Measurements from ENCODE around the gene ABLIM2.
A peak's percentile ranks its signal among the peaks of the same experiment; 100 is the strongest.

ABLIM2 gene

DNA sequence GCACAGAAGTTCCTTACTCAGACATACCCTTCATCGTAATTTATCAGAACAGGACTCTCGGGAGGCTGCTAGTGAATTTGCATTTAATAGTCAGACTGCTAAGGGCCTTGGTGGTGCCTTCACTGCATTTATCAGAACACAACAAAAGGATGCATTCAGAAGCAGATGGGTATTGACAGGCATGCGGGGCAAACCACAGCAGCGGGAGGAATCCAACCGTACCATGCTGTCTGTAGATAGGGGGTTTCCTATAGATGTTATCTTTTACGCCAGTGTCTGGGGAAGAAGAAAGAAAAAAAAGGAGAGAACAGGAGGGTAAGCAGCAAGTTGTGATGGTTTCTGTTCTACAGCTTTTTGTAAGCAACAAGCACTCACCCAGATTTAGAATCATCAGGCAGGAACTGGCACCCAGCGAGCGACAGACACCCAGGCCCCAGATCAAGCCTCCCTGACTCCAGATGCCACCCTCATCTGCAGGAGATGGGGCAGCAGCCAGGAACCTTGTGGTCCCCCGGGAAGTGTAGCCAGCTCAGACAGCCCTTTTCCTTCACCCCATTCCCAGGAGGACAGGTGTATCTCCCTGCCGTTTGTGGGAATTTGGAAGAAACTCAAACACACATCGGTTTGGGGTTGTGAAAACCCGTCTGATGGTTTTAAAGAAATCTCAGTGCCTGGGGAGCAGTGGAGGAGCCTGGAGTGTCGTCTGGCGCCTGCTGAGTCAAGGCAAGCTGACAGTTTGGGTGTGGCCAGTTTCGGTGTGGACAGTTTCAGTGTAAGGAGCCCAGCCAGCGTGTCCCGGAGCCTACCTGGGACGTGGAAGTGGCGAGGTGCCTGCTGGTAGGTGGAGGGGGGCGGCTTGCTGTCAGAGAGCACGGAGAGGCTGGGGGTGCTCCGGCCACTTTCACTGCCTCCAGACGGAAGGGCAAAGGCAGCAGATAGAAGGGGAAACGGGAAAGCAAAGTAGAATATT, 138.9 kb downstream of the ABLIM2 start:
- in situ Hi-C loops (cut with HindIII; ENCODE audit: low pct_unique_long_range_greater_than_20kb, low sequenced_read_pairs): no loop called here
- DNase-seq (ENCODE audit: low read depth in 1 of 2, low spot score in 1 of 2): no peak
- no peak for TF ChIP-seq JUND (IDR thresholded peaks at IDR 0.05; ENCODE audit: low read depth)

DNA sequence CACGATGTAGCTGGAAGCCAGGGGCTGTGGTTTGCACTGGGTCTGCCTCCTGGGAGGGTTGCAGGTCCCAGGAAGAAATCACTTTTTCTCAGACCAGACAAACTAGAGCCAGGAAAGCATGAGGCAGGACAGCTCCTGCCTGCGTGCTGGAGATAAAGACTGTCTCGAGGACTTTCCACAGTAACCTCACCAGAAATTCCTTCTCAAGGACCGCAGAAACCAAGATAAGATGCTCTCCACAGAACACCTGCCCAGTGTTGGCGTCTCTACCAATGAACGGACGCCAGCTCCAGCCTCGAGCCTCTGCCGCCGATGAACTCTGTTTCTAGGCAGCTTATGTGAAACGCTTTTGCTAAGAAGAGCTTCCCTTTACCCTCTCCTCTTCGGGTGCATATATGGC, 142.1 kb downstream of the ABLIM2 start:
- no peak for TF ChIP-seq JUND (IDR thresholded peaks at IDR 0.05; ENCODE audit: low read depth)
- in situ Hi-C loops (cut with HindIII; ENCODE audit: low pct_unique_long_range_greater_than_20kb, low sequenced_read_pairs): no loop called here
- no peak for DNase-seq (ENCODE audit: low read depth in 1 of 2, low spot score in 1 of 2)

DNA sequence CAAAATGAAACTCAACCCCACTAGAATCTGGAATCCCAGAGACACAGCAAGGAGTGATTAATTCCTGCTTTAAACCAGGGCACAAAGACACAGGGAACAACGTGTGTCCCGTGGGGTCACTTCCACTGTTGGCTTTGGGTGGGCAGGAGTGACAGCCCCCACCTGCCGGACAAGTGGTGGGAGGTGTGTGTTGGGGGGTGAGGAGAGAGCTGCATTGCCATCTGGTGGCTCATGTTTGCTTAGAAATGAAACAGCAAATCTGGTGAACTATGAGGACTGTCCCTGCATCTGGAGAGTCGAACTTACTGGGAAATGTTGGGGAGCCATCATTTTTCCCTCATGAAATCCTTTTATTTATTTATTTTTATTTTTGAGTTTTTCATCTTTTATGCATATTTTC, 143.1 kb downstream of the ABLIM2 start:
- peak in 1 of 2 experiments; percentile 13 for DNase-seq (ENCODE audit: low read depth in 1 of 2, low spot score in 1 of 2)
- in situ Hi-C loops (cut with HindIII; ENCODE audit: low pct_unique_long_range_greater_than_20kb, low sequenced_read_pairs): no loop called here
- TF ChIP-seq JUND (IDR thresholded peaks at IDR 0.05; ENCODE audit: low read depth): no peak

DNA sequence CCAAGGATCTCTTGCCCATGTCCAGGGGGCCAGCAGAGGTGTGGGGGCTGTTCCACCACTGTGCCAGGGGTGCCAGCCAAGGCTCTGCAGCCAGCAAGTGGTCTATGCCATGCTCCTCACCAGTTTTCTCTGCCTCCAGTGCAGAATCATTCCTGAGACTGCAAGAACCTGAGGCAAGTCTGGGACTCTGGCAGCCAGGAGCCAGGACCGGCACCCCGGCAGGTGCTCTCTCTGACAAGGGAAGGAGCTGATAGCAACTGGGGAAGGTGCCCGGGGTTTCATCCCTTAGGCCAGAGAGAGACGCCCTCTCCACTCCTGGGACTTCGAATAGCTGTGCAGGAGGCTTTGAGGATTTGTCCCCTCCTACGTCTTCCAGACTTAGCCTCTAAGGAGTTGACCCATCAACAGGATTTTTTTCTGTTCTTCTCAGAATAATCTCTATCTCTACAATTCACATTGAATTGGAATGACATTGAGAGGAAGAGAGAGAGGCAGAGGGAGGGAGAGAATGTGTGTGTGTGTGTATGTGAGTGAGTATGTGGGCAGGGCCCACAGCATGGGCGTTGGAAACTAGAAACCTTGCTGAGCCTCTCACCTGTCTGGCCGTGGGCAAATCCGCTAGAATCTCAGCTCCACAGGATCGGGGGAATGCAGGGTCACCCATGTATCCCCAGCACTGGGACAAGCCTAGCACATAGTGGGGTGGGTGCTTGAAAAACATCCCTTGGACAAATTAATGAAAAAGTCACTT, 144.5 kb downstream of the ABLIM2 start:
- TF ChIP-seq JUND (IDR thresholded peaks at IDR 0.05; ENCODE audit: low read depth): no peak
- in situ Hi-C loops (cut with HindIII; ENCODE audit: low pct_unique_long_range_greater_than_20kb, low sequenced_read_pairs): no loop called here
- no peak for DNase-seq (ENCODE audit: low read depth in 1 of 2, low spot score in 1 of 2)

DNA sequence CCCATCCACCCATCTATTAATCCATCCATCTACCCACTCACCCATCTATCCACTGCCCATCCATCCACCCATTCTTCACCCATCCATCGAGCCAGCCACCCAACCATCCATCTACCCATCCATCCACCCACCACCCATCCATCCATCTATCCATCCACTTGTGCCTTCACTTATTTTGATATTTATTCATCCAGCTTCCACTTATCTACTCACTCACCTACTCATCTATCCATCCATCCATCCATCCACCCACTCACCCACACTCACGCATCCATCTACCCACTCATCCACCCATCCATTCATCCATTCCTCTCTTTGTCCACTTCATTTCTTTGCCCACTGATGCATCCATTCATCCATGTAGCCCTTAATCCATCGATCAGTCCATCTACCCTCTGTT, 146.1 kb downstream of the ABLIM2 start:
- no peak for TF ChIP-seq JUND (IDR thresholded peaks at IDR 0.05; ENCODE audit: low read depth)
- no peak for DNase-seq (ENCODE audit: low read depth in 1 of 2, low spot score in 1 of 2)
- in situ Hi-C loops (cut with HindIII; ENCODE audit: low pct_unique_long_range_greater_than_20kb, low sequenced_read_pairs): no loop called here

DNA sequence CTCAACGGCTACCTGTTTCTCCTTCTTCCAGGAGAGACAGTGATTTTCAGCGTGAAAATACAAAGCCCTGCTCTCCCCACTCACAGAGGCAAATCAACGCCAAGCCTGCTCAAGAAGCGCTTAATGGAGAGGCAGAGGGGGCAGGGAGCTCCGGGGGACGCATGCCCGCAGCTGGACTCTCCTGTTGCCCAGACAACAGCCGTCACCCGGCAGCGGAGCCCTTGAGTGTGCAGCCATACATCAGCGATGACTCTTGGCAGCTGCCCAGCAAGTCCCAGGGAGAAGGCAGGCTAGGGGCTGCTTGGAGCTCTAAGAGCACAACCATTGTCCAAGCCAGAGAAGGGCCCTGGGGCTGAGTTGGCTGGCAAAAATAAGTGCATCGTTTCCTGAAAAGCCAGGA, 148.0 kb downstream of the ABLIM2 start:
- in situ Hi-C loops (cut with HindIII; ENCODE audit: low pct_unique_long_range_greater_than_20kb, low sequenced_read_pairs): no loop called here
- no peak for DNase-seq (ENCODE audit: low read depth in 1 of 2, low spot score in 1 of 2)
- TF ChIP-seq JUND (IDR thresholded peaks at IDR 0.05; ENCODE audit: low read depth): no peak

DNA sequence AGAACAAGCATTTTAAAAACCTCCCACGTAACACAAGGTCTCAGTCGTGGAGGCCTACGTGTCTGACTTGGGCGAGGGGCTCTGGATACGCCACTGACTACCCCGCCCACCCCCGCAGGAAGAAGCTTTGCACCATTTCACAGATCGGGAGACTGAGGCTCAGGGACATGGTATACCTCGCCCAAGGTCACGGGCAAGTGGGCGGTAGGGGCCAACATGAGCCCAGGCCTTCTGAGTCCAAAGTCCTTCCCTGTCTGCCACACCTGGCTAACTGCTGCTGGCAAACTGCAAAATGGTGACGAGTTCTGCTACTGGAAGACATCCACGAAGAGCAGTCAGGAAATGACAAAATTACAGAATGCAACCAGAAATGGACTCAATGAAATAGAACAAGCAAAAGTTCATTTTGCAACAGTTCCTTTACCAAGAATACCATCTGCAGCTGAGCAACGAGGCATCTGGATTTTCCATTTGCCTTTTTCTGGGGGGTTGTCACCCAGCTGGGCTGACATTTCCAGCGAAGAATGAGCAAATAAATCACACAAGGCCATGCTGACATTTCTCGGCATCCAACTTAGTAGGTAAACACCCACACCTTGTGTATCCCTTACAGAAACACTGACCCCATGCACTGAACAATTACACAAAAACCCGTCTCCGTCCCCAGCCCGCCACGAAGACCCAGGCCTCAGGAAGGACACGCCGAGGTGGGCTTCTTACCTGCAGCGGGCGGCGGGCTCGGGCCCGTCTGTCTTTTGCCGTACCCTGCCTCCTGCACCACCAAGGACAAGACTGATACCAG, 148.7 kb downstream of the ABLIM2 start:
- no peak for TF ChIP-seq JUND (IDR thresholded peaks at IDR 0.05; ENCODE audit: low read depth)
- in situ Hi-C loops (cut with HindIII; ENCODE audit: low pct_unique_long_range_greater_than_20kb, low sequenced_read_pairs): no loop called here
- DNase-seq (ENCODE audit: low read depth in 1 of 2, low spot score in 1 of 2): peak in 1 of 2 experiments; percentile 33

DNA sequence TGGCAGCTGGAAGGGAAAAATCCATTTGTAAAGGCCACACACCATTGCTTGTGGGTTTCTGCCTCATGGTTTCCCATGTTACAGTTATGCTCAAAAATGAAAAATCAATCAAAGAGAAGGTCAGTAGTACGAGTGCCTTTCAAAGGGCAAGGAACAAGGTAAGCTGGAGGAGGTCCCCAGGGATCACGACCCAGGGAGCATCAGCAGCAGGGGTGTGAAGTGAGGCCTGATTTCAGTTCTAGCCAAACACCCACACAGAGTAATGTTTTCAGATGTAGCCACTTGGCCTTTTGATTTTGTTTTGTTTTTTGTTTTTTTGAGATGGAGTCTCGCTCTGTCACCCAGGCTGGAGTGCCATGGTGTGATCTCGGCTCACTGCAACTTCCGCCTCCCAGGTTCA, 149.5 kb downstream of the ABLIM2 start:
- no peak for DNase-seq (ENCODE audit: low read depth in 1 of 2, low spot score in 1 of 2)
- TF ChIP-seq JUND (IDR thresholded peaks at IDR 0.05; ENCODE audit: low read depth): no peak
- in situ Hi-C loops (cut with HindIII; ENCODE audit: low pct_unique_long_range_greater_than_20kb, low sequenced_read_pairs): no loop called here

DNA sequence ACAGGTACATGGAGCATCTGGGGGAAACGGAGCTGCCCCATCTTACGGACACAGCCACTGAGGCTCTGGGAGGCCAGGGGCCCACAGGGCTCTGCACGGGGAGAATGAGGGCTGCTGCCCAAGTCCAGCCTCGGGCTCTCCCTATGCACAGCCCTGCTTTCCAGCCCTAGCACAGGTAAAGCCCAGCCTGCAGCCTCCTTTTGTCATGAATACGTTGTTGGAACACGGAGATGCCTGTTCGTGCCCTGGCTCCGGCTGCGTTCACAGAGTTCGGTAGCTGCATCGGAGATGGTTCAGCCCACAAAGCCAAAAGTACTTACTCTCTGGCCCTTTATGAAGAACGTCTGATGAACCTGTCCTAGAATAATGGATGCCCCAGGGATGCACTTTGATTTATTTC, 150.2 kb downstream of the ABLIM2 start:
- in situ Hi-C loops (cut with HindIII; ENCODE audit: low pct_unique_long_range_greater_than_20kb, low sequenced_read_pairs): no loop called here
- no peak for TF ChIP-seq JUND (IDR thresholded peaks at IDR 0.05; ENCODE audit: low read depth)
- DNase-seq (ENCODE audit: low read depth in 1 of 2, low spot score in 1 of 2): no peak

DNA sequence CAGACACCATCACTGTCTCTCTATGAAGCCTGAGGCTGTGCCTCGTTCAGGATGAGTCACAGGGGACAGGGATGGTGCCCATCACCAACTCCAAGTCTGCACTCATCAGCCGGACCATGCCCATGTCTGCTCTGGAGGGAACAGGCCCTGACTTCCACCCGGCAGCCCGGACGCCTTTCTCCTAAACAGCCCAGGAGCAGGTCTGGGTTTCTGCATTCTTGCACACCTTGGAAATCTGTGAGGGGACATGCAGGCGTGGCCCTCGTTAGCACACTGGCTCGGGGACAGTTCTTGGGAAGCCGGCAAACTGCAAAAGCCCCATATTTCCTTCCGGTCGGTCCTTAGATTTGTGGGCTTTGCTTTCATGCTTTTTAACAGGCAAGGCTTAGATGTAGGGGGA, 151.0 kb downstream of the ABLIM2 start:
- in situ Hi-C loops (cut with HindIII; ENCODE audit: low pct_unique_long_range_greater_than_20kb, low sequenced_read_pairs): no loop called here
- no peak for TF ChIP-seq JUND (IDR thresholded peaks at IDR 0.05; ENCODE audit: low read depth)
- no peak for DNase-seq (ENCODE audit: low read depth in 1 of 2, low spot score in 1 of 2)

DNA sequence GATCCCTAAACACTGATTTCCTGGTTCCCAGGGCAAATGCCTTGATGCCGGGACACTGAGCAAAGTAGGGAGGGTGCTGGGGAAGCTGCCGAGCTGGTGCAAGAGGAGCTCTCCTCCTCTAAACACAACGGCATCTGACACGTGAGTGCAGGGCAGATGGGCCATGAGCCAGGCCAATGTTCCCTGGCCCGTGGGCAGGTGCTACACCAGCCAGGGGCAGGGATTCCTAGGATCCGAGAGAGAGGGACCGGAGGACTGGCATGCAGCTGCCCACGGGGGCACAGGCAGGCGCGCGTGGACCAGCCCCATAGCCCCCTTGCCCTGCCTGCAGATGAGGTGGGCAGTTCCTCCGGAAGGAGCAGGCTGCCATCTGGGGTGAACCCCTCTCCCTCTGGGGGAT, 152.1 kb downstream of the ABLIM2 start:
- DNase-seq (ENCODE audit: low read depth in 1 of 2, low spot score in 1 of 2): peak in 1 of 2 experiments; percentile 14
- in situ Hi-C loops (cut with HindIII; ENCODE audit: low pct_unique_long_range_greater_than_20kb, low sequenced_read_pairs): no loop called here
- TF ChIP-seq JUND (IDR thresholded peaks at IDR 0.05; ENCODE audit: low read depth): no peak

DNA sequence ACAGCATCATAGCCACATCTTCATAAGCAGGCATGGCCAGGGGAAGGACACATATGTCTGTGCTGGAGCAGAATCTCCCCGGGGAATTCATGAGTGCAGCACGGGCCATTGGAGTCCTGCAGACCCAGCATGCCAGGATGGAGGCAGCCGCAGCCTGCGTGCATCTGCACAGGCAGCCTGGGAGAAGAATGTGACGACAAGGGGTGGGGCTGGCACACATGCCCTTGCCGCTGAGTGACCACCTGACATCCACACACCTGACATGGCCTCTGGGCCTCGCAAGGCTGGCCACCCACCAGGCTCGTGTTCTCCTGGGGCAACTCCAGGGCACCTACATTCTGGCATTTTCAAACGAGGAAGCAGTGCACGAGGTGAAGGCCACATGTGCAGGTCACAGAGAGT, 152.8 kb downstream of the ABLIM2 start:
- TF ChIP-seq JUND (IDR thresholded peaks at IDR 0.05; ENCODE audit: low read depth): no peak
- in situ Hi-C loops (cut with HindIII; ENCODE audit: low pct_unique_long_range_greater_than_20kb, low sequenced_read_pairs): no loop called here
- DNase-seq (ENCODE audit: low read depth in 1 of 2, low spot score in 1 of 2): no peak

Measured in T47D (cell line).